Activated T-helper 17 cell treated with anti-CD3 and anti-CD28 coated beads, Interleukin-2, amount 50 U/mL, for 72 hours (primary cell): ENCODE measurements around the gene UQCRC2. TPM values are rescaled to one million over a fixed set of nuclear protein-coding genes. Genes with fewer than 3 reads are reported as not detected.
A peak's percentile ranks its signal among the peaks of the same experiment; 100 is the strongest.
"Not testable (repeated sequence)": the region's sequence is repeated elsewhere in the genome, so short reads cannot be mapped to it uniquely, and the experiment has no call there.

ENCODE experiments used
- ATAC-seq: fragments of 150-1000 bp; cut with Tn5 transposase; replicated peaks from 2 replicates; pipeline ENCODE4 v1.10.0; 2021; ENCODE audit warnings: mild to moderate bottlenecking, moderate library complexity
- H3K27ac Mint-ChIP-seq: one replicate; pipeline ENCODE4 v1.8.0; 2022; ENCODE audit warnings: mixed read lengths
- H3K27me3 Mint-ChIP-seq: one replicate; pipeline ENCODE4 v1.8.0; 2022; ENCODE audit warnings: mixed read lengths
- H3K36me3 Mint-ChIP-seq: one replicate; pipeline ENCODE4 v1.8.0; 2022; ENCODE audit warnings: low read depth, mild to moderate bottlenecking, mixed read lengths
- H3K4me1 Mint-ChIP-seq: one replicate; pipeline ENCODE4 v1.8.0; 2022; ENCODE audit warnings: mixed read lengths
- H3K4me3 Mint-ChIP-seq: one replicate; pipeline ENCODE4 v1.8.0; 2022; ENCODE audit warnings: mild to moderate bottlenecking, mixed read lengths
- H3K9me3 Mint-ChIP-seq: one replicate; pipeline ENCODE4 v1.8.0; 2022; ENCODE audit warnings: mixed read lengths
- total RNA-seq, 2 donors: library from RNA; stranded (reverse); gene quantifications; one replicate each; pipeline ENCODE4 v1.2.3, GENCODE V29; 2022

The UQCRC2 gene
- total RNA-seq = 100 to 1,000 TPM; 202 to 322 TPM

DNA sequence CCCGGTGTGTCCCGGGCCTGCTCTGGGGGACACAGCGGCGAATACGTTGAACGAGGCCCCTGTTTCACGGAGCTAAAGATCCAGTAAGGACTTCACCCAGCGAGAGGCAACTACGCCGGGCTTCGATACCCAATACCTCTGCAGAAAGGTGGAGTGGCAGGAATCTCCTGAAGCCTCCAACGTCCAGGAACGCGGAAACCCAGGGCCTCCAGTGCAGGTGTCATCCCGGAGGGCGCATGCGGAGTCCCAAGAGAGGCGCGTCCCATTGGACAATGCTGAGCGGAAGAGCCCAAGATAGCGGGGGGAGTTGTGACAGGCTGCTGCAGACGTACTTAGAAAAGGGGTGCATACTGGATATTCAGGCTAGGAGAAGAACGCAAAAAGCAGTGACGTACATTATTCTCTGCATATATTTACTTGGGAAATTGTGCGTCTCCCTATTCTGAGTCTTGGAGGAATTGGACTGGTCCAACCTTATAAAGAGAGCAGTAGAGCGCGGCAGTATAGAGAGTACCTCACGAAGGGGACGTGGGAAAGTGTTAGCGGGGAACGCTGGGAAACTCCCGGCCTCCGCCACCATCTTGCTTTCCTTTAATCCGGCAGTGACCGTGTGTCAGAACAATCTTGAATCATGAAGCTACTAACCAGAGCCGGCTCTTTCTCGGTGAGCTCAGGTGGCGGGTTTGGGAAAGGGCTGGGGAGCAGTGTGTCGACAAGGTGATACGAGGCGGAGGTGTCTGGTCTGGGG lies at the start of gene UQCRC2:
Gene UQCRC2, plus strand, starts transcription at position 569 of the 748 bp plus-strand sequence. Its CDS starts 63 bp downstream, at position 632.
- Mint-ChIP-seq H3K4me1 (peaks cover 11% of the 10 kb centered on the region), H3K9me3 (no peaks in the 10 kb centered on the region), H3K36me3 (peaks cover 44% of the 10 kb centered on the region), H3K4me3 (peak within 1 kb of the TSS; percentile 96), H3K27ac (peak within 1 kb of the TSS; percentile 98), H3K27me3 (no peaks in the 10 kb centered on the region)
- ATAC-seq = peak; percentile 93

DNA sequence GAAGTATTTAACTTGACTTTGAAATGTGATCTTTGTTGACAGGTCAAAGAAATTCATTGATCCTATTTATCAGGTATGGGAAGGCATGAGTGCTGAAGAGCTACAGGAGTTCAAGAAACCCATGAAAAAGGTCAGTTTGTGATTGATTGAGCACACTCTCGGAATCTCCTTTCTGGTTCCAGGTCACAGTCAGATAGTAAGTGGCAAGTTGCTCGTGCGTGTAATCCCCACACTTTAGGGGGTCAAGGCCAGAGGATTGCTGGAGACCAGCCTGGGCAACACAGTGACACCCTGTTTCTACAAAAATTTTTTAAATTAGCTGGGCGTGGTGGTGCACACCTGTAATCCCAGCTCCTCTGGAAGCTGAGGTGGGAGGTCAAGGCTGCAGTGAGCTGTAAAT lies 20.5 kb upstream of the UQCRC2 start:
- not testable (repeated sequence) for H3K27me3 Mint-ChIP-seq, H3K27ac Mint-ChIP-seq, H3K4me1 Mint-ChIP-seq, H3K36me3 Mint-ChIP-seq, H3K4me3 Mint-ChIP-seq, H3K9me3 Mint-ChIP-seq, ATAC-seq

DNA sequence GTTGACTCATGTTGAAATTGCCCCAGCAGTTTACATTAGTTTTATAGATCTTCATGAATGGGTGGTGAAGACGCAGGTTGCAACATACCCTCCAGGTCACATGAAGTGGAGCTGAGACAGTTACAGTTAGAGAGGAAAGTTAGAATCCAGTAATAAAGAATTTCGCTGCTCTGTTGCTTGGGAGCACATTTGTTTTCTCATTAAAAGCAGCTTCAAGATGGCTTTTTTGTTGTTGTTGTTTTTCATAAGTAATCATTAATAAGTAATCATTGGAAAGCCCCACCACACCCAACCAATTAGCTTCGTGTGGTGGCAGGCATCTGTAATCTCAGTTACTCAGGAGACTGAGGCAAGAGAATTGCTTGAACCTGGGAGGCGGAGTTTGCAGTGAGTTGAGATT lies 19.8 kb upstream of the UQCRC2 start:
- not testable (repeated sequence) for H3K4me3 Mint-ChIP-seq, H3K27me3 Mint-ChIP-seq, ATAC-seq, H3K4me1 Mint-ChIP-seq, H3K36me3 Mint-ChIP-seq, H3K9me3 Mint-ChIP-seq, H3K27ac Mint-ChIP-seq

DNA sequence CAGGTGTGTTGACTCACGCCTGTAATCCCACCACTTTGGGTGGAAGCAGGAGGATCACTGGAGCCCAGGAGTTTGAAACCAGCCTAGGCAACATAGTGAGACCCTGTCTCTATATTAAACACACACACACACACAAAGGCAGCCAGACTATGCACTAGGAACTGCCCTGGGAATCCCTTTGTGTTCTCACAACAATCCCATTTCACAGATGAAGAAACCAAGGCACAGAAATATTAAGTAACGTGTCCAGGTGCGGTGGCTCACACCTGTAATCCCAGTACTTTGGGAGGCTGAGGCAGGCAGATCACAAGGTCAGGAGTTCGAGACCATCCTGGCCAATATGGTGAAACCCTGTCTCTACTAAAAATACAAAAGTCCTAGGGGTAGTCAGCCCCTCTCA lies 19.4 kb upstream of the UQCRC2 start:
- not testable (repeated sequence) for H3K4me3 Mint-ChIP-seq, H3K4me1 Mint-ChIP-seq, H3K27ac Mint-ChIP-seq, H3K9me3 Mint-ChIP-seq, ATAC-seq, H3K36me3 Mint-ChIP-seq, H3K27me3 Mint-ChIP-seq

DNA sequence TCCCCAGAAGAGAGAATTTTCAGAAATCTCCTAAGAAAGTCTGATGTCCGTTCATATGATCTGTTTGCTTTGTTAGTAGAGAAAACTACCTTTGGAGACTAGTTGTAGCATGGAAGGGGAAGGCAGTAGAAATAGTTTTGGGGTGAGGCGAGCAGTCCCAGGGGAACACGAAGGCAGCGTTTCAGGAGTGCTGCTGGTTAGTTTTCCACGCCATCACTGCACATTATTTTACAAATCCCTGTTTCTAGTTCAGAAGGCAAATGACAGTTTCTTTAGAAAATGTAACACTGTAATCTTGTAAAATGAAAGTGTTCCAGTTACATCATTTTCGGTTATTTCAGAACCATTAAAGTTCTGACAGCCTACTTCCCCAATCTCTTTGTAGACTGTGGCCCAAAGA lies 16.9 kb upstream of the UQCRC2 start:
- H3K4me3 Mint-ChIP-seq, H3K27ac Mint-ChIP-seq, H3K27me3 Mint-ChIP-seq, ATAC-seq, H3K36me3 Mint-ChIP-seq, H3K4me1 Mint-ChIP-seq, H3K9me3 Mint-ChIP-seq: not testable (repeated sequence)

DNA sequence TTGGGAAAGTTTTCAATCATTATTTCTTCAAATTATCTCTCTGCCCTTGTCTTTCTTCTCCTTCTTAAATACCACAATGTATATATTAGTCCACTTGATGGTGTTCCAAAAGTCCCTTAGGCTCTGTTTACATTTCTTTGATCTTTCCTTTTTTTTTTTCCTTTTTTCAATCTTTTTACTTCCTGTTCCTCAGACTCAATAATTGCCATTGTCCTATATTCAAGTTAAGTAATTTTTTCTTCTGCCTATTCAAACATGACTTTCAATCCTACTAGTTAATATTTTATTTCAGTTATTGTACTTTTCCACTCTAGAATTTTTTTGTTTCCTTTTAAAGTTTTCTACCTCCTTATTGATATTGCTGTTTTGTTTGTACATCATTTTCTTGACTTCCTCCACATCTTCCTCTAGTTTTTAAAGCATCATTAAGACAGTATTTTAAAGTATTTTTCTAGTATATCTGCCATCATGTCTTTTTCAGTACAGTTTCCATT lies 15.8 kb upstream of the UQCRC2 start:
- ATAC-seq = no peak
- H3K4me3 Mint-ChIP-seq = peak overlapping the region; percentile 4
- peaks cover 9% of the 10 kb centered on the region for H3K4me1 Mint-ChIP-seq
- no peaks in the 10 kb centered on the region for H3K9me3 Mint-ChIP-seq
- H3K27ac Mint-ChIP-seq = peak overlapping the region; percentile 23
- H3K36me3 Mint-ChIP-seq = no peaks in the 10 kb centered on the region
- no peaks in the 10 kb centered on the region for H3K27me3 Mint-ChIP-seq

DNA sequence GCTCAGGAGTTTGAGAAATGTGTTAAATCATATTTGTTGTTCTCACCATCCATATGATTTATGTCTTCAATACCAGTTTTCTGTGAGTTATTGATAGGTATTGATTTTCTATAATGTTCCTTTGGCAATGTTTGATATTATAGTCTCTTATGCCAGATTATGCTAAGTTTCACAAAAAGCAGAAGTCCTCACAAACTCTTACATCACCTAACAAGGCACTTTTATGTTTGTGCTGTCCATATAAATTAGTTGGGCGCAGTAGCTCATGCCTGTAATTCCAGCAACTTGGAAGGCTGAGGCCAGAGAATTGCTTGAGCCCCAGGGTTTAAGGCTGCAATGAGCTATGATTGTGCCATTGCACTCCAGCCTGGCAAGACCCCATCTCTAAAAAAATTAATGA lies 12.6 kb upstream of the UQCRC2 start:
- H3K27me3 Mint-ChIP-seq = no peaks in the 10 kb centered on the region
- H3K27ac Mint-ChIP-seq = no peak overlapping the region
- no peak overlapping the region for H3K4me3 Mint-ChIP-seq
- no peaks in the 10 kb centered on the region for H3K9me3 Mint-ChIP-seq
- peaks cover 3% of the 10 kb centered on the region for H3K4me1 Mint-ChIP-seq
- no peak for ATAC-seq
- H3K36me3 Mint-ChIP-seq = no peaks in the 10 kb centered on the region

DNA sequence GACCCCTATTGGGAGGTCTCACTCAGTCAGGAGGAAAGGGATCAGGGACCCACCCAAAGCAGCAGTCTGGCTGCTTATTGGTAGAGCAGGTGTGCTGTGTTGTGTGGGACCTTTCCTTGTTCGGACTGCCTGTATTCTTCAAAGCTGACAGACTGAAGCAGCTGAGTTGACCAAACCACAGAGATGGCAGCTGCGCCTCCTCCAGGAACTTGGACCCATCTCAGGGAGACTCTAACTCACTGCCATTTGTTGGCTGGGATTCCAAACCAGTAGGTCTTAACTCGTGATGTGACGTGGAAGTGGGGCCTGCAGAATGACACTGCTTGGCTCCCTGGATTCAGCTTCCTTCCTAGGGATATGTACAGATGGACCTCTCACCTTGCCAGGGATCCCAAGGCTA lies 9.6 kb upstream of the UQCRC2 start:
- peaks cover 4% of the 10 kb centered on the region for H3K36me3 Mint-ChIP-seq
- H3K27ac Mint-ChIP-seq = no peak overlapping the region
- H3K9me3 Mint-ChIP-seq = no peaks in the 10 kb centered on the region
- no peak overlapping the region for H3K4me3 Mint-ChIP-seq
- no peak for ATAC-seq
- H3K4me1 Mint-ChIP-seq = peaks cover 8% of the 10 kb centered on the region
- no peaks in the 10 kb centered on the region for H3K27me3 Mint-ChIP-seq

DNA sequence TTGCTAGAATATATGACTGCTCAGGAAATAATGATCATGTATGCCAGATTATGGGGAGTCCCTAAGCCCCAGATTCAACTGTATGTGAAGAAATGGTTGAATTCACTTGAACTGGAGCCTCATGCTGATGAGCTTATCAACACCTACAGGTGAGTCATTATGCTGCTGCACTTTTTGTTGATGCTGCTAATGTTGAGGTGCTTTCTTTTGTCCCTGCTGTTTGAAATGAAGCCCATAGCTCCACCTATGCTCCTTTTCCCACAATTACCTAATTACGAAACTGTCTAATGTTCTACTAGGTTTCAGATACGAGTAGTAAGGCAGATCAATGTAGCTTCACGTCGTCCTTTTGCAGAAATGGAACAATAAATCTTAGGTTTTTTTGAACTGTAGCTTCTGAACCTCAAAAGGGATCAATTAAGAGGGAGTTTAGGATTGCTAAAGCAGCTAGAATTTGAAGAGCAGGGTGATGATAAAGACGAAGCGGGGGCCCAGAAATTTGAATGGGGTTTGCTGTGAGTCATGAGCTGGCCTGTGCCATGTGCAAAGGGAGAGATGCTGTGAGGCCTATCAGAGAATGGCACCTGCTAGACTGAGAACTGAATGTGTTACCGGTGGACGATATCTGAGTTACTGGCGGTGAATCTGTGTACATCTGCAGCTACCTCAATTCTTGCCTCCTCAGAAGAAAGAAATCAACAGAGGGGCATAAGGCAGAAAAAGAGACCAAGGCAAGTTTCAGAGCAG lies 6.1 kb upstream of the UQCRC2 start:
- peaks cover 14% of the 10 kb centered on the region for H3K4me1 Mint-ChIP-seq
- no peaks in the 10 kb centered on the region for H3K27me3 Mint-ChIP-seq
- H3K9me3 Mint-ChIP-seq = no peaks in the 10 kb centered on the region
- H3K27ac Mint-ChIP-seq = peak overlapping the region; percentile 72
- peaks cover 6% of the 10 kb centered on the region for H3K36me3 Mint-ChIP-seq
- peak; percentile 95 for ATAC-seq
- peak overlapping the region; percentile 63 for H3K4me3 Mint-ChIP-seq

DNA sequence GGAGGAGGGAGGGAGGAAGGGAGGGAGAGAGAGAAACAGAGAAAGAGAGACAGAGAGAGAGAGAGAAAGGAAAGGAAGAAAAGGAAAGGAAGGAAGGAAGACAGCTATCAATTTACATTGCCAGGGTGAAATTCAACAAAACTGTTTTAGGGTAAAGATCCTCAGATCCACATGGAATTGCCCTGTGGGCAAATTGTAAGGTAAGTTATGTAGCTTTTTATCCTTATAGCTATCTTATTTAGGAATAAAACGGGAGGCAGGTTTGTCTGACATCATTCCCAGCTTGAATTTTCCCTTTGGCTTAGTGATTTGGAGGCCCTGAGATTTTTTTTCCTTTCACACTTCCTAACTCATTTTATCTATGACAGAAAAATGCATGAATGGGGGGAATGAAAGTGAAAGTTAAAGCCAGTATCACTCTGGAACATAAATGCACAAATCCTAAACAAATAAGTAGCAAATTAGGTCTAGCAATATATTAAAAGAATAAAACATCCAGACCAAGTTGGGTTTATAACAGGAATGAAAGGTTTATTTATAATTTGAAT lies 3.4 kb upstream of the UQCRC2 start:
- Mint-ChIP-seq H3K4me3 (no peak overlapping the region), H3K36me3 (peaks cover 14% of the 10 kb centered on the region), H3K27ac (no peak overlapping the region), H3K4me1 (peaks cover 19% of the 10 kb centered on the region), H3K27me3 (no peaks in the 10 kb centered on the region), H3K9me3 (no peaks in the 10 kb centered on the region)
- no peak for ATAC-seq

DNA sequence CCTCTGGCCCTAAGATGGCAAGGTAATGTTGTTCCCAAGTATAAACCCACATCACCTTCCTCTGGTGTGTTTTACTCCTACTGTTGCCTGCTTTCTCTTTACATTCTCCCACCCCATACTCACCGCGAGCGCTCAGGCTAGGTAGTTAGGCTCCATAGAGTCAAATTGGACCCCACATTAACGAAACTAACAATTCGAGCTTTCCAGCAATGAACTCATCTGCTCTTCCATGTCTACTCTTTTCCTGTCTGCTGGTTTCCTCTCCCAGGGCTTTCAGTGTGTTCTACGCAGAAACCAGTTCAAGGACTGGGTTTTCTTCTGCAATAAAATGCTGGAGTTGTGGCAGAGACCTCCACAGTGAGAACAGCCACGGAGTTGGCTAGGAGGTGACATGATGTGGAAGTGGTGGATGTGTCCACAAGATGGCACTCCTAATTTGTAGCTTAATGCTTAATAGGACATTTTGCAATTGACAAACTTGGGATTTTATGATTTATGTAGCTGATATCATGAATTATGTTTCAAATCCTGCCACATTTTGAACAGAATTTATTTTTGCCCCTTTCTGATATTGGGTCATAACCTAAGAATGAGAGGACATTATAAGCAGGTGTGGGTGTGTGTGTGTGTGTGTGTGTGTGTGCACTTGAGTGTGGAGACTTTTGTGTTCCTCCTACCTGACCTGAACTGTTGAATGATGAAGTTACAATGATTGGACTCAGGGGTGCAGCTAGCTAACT lies 2.2 kb upstream of the UQCRC2 start:
- Mint-ChIP-seq H3K4me1 (peaks cover 19% of the 10 kb centered on the region), H3K36me3 (peaks cover 24% of the 10 kb centered on the region), H3K9me3 (no peaks in the 10 kb centered on the region), H3K27ac (peak overlapping the region; percentile 7), H3K4me3 (peak overlapping the region; percentile 96), H3K27me3 (no peaks in the 10 kb centered on the region)
- ATAC-seq = no peak

DNA sequence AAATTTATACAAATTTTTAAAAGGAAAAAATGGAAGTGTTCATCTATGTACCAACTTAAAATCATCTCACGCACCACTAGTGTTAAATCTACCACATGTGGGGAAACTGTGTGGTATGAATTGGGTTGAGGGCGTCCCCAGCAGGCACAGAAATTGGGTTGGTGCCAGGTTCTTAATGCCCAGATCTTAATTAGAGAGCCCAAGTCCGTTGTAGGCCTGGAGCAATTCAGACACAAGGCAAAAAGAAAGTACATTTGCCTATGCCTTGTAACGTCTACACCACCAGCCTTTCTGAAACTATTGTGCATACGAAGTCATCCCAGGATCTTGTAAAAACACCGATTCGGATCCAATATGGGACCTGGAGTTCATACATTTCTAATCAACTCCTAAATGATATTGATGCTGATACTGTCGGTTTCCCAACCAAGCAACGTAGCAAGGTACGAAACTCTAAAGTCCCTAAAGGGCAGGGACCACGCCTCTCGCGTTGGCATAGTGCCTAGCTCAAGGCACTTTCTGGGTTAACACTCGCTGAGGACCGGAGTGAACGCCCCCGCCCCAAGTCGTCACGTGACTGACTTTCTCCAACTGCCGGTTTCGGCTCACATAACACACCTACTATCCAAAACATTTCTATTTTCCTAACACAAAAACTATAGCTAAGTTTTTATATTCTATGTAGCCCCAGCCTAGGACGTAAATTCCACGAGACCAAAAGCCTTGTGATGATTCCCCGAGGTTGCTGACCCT lies 945 bp upstream of the UQCRC2 start:
- H3K4me1 Mint-ChIP-seq = peaks cover 14% of the 10 kb centered on the region
- no peaks in the 10 kb centered on the region for H3K9me3 Mint-ChIP-seq
- peak overlapping the region; percentile 96 for H3K4me3 Mint-ChIP-seq
- ATAC-seq = peak; percentile 60
- peak overlapping the region; percentile 98 for H3K27ac Mint-ChIP-seq
- H3K36me3 Mint-ChIP-seq = peaks cover 37% of the 10 kb centered on the region
- no peaks in the 10 kb centered on the region for H3K27me3 Mint-ChIP-seq

DNA sequence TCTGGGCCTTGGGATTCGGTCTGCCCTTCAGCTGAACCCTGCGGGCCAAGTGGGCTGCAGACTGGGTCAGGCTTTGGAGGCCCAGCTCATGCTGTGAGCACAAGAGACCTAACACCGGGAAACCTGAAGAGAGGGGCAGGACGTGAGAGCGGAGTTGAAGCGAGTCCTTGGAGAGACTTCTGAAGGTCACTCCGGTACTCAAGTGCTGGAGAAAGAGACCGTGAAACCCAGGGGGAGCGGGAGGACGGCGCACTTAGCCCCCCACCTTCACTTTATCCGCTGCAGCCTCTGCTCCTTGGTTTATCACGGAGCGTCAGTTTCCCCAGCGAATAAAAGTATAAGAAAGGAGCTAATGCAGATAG lies 361 bp downstream of the UQCRC2 start:
- Mint-ChIP-seq H3K27ac (peak overlapping the region; percentile 98), H3K4me1 (peaks cover 11% of the 10 kb centered on the region), H3K36me3 (peaks cover 46% of the 10 kb centered on the region), H3K9me3 (no peaks in the 10 kb centered on the region), H3K4me3 (peak overlapping the region; percentile 96), H3K27me3 (no peaks in the 10 kb centered on the region)
- ATAC-seq = no peak
